CD14-positive monocyte (primary cell): ENCODE results near the gene KIF1B. TPM values are rescaled to one million over a fixed set of nuclear protein-coding genes. Genes with fewer than 3 reads are reported as not detected.
"Not testable (repeated sequence)": the region's sequence is repeated elsewhere in the genome, so short reads cannot be mapped to it uniquely, and the experiment has no call there.

Experiments
- DNase-seq, 3 donors: peaks; one replicate each; pipeline ENCODE4 v3.0.0-alpha.2; 2011 to 2022
- H2AFZ ChIP-seq: 2 replicates; pipeline ENCODE4 v1.6.0; 2012; ENCODE audit warnings: mild to moderate bottlenecking, low read depth, low read length, inconsistent platforms; ENCODE audit not compliant: insufficient read depth, poor library complexity, severe bottlenecking
- H3K27ac ChIP-seq, 2 donors: 1 replicate in 1 of 2; 2 replicates in 1 of 2; pipeline ENCODE4 v1.5.1; 2012 to 2013; ENCODE audit warnings: low read length in 2 of 2, control low read depth in 1 of 2, inconsistent platforms in 1 of 2, low read depth in 1 of 2, mild to moderate bottlenecking in 1 of 2
- H3K27me3 ChIP-seq, 2 donors: one replicate each; pipeline versions ENCODE4 v1.6.0 to v1.6.1; 2011 to 2013; ENCODE audit warnings: low read length in 2 of 2; ENCODE audit not compliant: control insufficient read depth in 2 of 2, insufficient read depth in 2 of 2
- H3K36me3 ChIP-seq, 2 donors: replicated peaks in 1 of 2; 1 replicate in 1 of 2; 2 replicates in 1 of 2; pipeline versions ENCODE4 v1.5.1 to v1.6.1; 2012 to 2013; ENCODE audit warnings: low read length in 2 of 2, control low read depth in 1 of 2, inconsistent platforms in 1 of 2, mild to moderate bottlenecking in 1 of 2; ENCODE audit not compliant: insufficient read depth in 2 of 2, control insufficient read depth in 1 of 2
- H3K4me1 ChIP-seq, 2 donors: 1 replicate in 1 of 2; 2 replicates in 1 of 2; pipeline versions ENCODE4 v1.5.1 to v1.6.1; 2012 to 2013; ENCODE audit warnings: low read length in 2 of 2, control low read depth in 1 of 2, inconsistent platforms in 1 of 2, mild to moderate bottlenecking in 1 of 2, moderate library complexity in 1 of 2; ENCODE audit not compliant: insufficient read depth in 2 of 2, control insufficient read depth in 1 of 2
- H3K4me2 ChIP-seq: replicated peaks from 2 replicates; pipeline ENCODE3; 2012; ENCODE audit warnings: low read length, moderate library complexity, mild to moderate bottlenecking; ENCODE audit not compliant: poor library complexity, severe bottlenecking; ENCODE audit errors: extremely low read depth
- H3K4me3 ChIP-seq, 3 experiments: fragments of 200-600 bp in 1 of 3; sonication (generic) in 1 of 3; replicated peaks in 1 of 3; 1 replicate in 2 of 3; 2 replicates in 1 of 3; pipeline ENCODE4 v1.5.1; 2011 to 2013; ENCODE audit warnings: low read length in 3 of 3, mild to moderate bottlenecking in 3 of 3, control low read depth in 2 of 3, low read depth in 2 of 3, inconsistent platforms in 1 of 3, moderate library complexity in 1 of 3
- H3K79me2 ChIP-seq: 2 replicates; pipeline ENCODE4 v1.6.0; 2012; ENCODE audit warnings: mild to moderate bottlenecking, control low read depth, inconsistent platforms, low read length, moderate library complexity; ENCODE audit not compliant: insufficient read depth
- H3K9ac ChIP-seq: 2 replicates; pipeline ENCODE4 v1.6.0; 2017; ENCODE audit warnings: low read length, mild to moderate bottlenecking; ENCODE audit not compliant: insufficient read depth, poor library complexity, severe bottlenecking
- H3K9me3 ChIP-seq, 2 donors: replicated peaks in 1 of 2; 1 replicate in 1 of 2; 2 replicates in 1 of 2; pipeline versions ENCODE4 v1.5.1 to v1.6.1; 2012 to 2013; ENCODE audit warnings: low read length in 2 of 2, control low read depth in 1 of 2; ENCODE audit not compliant: control insufficient read depth in 1 of 2, insufficient read depth in 1 of 2
- H4K20me1 ChIP-seq: 2 replicates; pipeline ENCODE4 v1.6.0; 2012; ENCODE audit warnings: mild to moderate bottlenecking, low read length, control low read depth, moderate library complexity; ENCODE audit not compliant: insufficient read depth
- H3K27ac Mint-ChIP-seq, 7 donors: one replicate each; pipeline ENCODE4 v1.8.0; 2020; ENCODE audit warnings: mild to moderate bottlenecking in 7 of 7, mixed read lengths in 7 of 7, moderate library complexity in 6 of 7, inconsistent platforms in 2 of 7
- H3K27me3 Mint-ChIP-seq, 3 donors: one replicate each; pipeline ENCODE4 v1.8.0; 2021 to 2022; ENCODE audit warnings: low read depth in 3 of 3, mild to moderate bottlenecking in 3 of 3, mixed read lengths in 3 of 3, moderate library complexity in 3 of 3, inconsistent platforms in 1 of 3
- H3K36me3 Mint-ChIP-seq, 2 donors: one replicate each; pipeline ENCODE4 v1.8.0; 2020; ENCODE audit warnings: mixed read lengths in 2 of 2, inconsistent platforms in 1 of 2, mild to moderate bottlenecking in 1 of 2
- H3K4me1 Mint-ChIP-seq: one replicate; pipeline ENCODE4 v1.8.0; 2020; ENCODE audit warnings: mild to moderate bottlenecking, mixed read lengths
- H3K4me3 Mint-ChIP-seq, 2 donors: one replicate each; pipeline ENCODE4 v1.8.0; 2020; ENCODE audit warnings: mild to moderate bottlenecking in 2 of 2, mixed read lengths in 2 of 2, moderate library complexity in 1 of 2
- H3K9me3 Mint-ChIP-seq, 7 donors: one replicate each; pipeline ENCODE4 v1.8.0; 2020 to 2022; ENCODE audit warnings: mixed read lengths in 7 of 7, mild to moderate bottlenecking in 6 of 7, moderate library complexity in 6 of 7, inconsistent platforms in 2 of 7
- WGBS: methylation state at CpG from one replicate; pipeline ENCODE4 v1.1.5; 2013; ENCODE audit warnings: missing lambda C conversion rate; ENCODE audit not compliant: insufficient coverage; 5-methylcytosine and 5-hydroxymethylcytosine counted together
- intact Hi-C, 2 donors: fragments of 100-400 bp; cut with micrococcal nuclease; formaldehyde crosslinking; loops; one replicate each; pipeline versions ENCODE4 v1.15.0 to v1.15.1; 2023
- polyA plus RNA-seq, 3 donors: library from polyadenylated mRNA; depleted of rRNA in 1 of 3; unstranded in 2 of 3; stranded (reverse) in 1 of 3; fragments of 300-500 nt in 2 of 3; fragments of >200 nt in 1 of 3; fragmentation: Illumina TruSeq in 2 of 3; gene quantifications; 1 replicate in 2 of 3; 2 replicates in 1 of 3; pipeline ENCODE4 v1.2.3, GENCODE V29; 2012 to 2021
- TF ChIP-seq, protein P1 (sequence below): fragments of 200-600 bp; IDR thresholded peaks from one replicate; pipeline ENCODE4 v1.8.0; 2022; ENCODE audit warnings: antibody characterized with exemption, mild to moderate bottlenecking

The KIF1B gene
- polyA plus RNA-seq, 3 donors = 3.0 to 7.0 (median 3.3) TPM

GRCh38 chr1:10250663-10251062, 40.3 kb downstream of the KIF1B start:
- no peak for DNase-seq
- H3K27ac Mint-ChIP-seq = peak overlapping the region in 1 of 7 donors; percentile 80
- peaks cover 0 to 19% of the 10 kb centered on the region in 2 donors for H3K36me3 ChIP-seq
- peaks cover 90% of the 10 kb centered on the region for H4K20me1 ChIP-seq
- 98% methylated on average over 7 of the region's 7 CpGs for WGBS
- H3K9ac ChIP-seq = no peak overlapping the region
- H3K9me3 Mint-ChIP-seq = no peaks in the 10 kb centered on the region
- no peaks in the 10 kb centered on the region for H3K9me3 ChIP-seq
- H2AFZ ChIP-seq = no peak overlapping the region
- peaks cover 3 to 10% of the 10 kb centered on the region in 2 donors for H3K36me3 Mint-ChIP-seq
- H3K4me1 ChIP-seq = peaks cover 0 to 9% of the 10 kb centered on the region in 2 donors
- TF ChIP-seq, protein P1, sequence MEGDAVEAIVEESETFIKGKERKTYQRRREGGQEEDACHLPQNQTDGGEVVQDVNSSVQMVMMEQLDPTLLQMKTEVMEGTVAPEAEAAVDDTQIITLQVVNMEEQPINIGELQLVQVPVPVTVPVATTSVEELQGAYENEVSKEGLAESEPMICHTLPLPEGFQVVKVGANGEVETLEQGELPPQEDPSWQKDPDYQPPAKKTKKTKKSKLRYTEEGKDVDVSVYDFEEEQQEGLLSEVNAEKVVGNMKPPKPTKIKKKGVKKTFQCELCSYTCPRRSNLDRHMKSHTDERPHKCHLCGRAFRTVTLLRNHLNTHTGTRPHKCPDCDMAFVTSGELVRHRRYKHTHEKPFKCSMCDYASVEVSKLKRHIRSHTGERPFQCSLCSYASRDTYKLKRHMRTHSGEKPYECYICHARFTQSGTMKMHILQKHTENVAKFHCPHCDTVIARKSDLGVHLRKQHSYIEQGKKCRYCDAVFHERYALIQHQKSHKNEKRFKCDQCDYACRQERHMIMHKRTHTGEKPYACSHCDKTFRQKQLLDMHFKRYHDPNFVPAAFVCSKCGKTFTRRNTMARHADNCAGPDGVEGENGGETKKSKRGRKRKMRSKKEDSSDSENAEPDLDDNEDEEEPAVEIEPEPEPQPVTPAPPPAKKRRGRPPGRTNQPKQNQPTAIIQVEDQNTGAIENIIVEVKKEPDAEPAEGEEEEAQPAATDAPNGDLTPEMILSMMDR = no peak
- H3K4me3 Mint-ChIP-seq = no peak overlapping the region
- H3K4me1 Mint-ChIP-seq = peaks cover 9% of the 10 kb centered on the region
- H3K79me2 ChIP-seq = peaks cover 73% of the 10 kb centered on the region
- H3K4me3 ChIP-seq = no peak overlapping the region
- no peaks in the 10 kb centered on the region for H3K27me3 Mint-ChIP-seq
- no peaks in the 10 kb centered on the region for H3K27me3 ChIP-seq
- H3K4me2 ChIP-seq = no peak overlapping the region
- H3K27ac ChIP-seq = no peak overlapping the region
- intact Hi-C loops = no loop called here

DNA sequence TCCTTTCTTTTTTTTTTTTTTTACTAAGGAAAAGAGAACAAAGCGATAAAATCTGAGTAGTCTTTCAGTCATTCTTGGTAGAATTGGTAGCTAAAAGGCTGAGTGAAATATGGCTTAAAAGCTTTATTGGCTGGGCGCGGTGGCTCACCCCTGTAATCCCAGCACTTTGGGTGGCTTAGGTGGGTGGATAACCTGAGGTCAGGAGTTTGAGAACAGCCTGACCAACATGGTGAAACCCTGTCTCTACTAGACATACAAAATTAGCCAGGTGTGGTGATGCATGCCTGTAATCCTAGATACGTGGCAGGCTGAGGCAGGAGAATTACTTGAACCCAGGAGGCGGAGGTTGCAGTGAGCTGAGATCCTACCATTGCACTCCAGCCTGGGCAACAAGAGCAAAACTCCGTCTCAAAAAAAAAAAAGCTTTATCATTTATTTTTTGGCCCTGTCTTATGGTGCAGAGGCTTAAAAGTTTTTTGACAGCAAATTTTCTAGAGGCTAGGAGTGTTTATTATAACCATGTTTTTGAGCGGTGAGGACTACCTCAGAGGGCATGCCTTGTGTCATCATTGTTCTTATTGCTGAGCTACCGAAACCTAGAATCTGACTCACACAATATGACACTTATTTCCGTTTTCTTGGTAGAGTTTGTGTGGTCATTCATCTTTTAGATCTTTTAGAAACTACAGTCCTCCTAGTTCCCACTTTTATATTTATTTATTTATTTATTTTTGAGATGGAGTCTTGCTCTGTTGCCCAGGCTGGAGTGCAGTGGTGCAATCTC, 41.1 kb downstream of the KIF1B start:
- H3K4me1 Mint-ChIP-seq, H3K4me3 Mint-ChIP-seq, H3K4me2 ChIP-seq, H3K9me3 ChIP-seq, H3K9me3 Mint-ChIP-seq, H3K4me1 ChIP-seq, H3K27ac ChIP-seq, intact Hi-C loops, H3K27me3 ChIP-seq, H3K4me3 ChIP-seq, H3K9ac ChIP-seq, H2AFZ ChIP-seq, H3K27me3 Mint-ChIP-seq: not testable (repeated sequence)
- peaks cover 88% of the 10 kb centered on the region for H4K20me1 ChIP-seq
- peaks cover 5 to 17% of the 10 kb centered on the region in 2 donors for H3K36me3 Mint-ChIP-seq
- WGBS = 100% methylated on average over 2 of the region's 9 CpGs
- H3K79me2 ChIP-seq = peaks cover 68% of the 10 kb centered on the region
- H3K36me3 ChIP-seq = peaks cover 0 to 26% of the 10 kb centered on the region in 2 donors
- H3K27ac Mint-ChIP-seq = peak overlapping the region in 6 of 7 donors; percentile 14 to 81 (median 69)
- peak; percentile 48 to 72 (median 52) for DNase-seq
